MCF 10A (cell line): ENCODE measurements around the gene WFIKKN2. TPM values are rescaled to one million over a fixed set of nuclear protein-coding genes. Genes with fewer than 3 reads are reported as not detected.

Experiments used
- BruUV-seq: library from RNA; stranded (reverse); fragments of 400-500 nt; replicated peaks from 2 replicates; lab custom pipeline; 2021; lab: Mats Ljungman, UMichigan
- CTCF ChIA-PET: fragments of 300-600 bp; sonication (Branson Sonifier 250); formaldehyde crosslinking; extraction: SDS; loops from one replicate; lab custom pipeline; 2021; ENCODE audit warnings: antibody characterized with exemption, inconsistent platforms; lab: Yijun Ruan, JAX
- POLR2A ChIA-PET: fragments of 300-600, 350-650 bp; sonication (Branson Sonifier 250); formaldehyde crosslinking; extraction: SDS; loops from one replicate; lab custom pipeline; 2020; ENCODE audit warnings: antibody characterized with exemption, inconsistent platforms; lab: Yijun Ruan, JAX
- DNase-seq: peaks from one replicate; pipeline ENCODE4 v3.0.0-alpha.2; 2018; ENCODE audit not compliant: unreplicated experiment
- H3K27ac Mint-ChIP-seq: one replicate; pipeline ENCODE4 v1.8.0; 2022; ENCODE audit warnings: mild to moderate bottlenecking, low read depth, mixed read lengths; ENCODE audit not compliant: unreplicated experiment
- H3K27me3 Mint-ChIP-seq: one replicate; pipeline ENCODE4 v1.8.0; 2022; ENCODE audit warnings: mixed read lengths; ENCODE audit not compliant: insufficient read depth, unreplicated experiment
- H3K36me3 Mint-ChIP-seq: one replicate; pipeline ENCODE4 v1.8.0; 2022; ENCODE audit warnings: mild to moderate bottlenecking, moderate library complexity, mixed read lengths; ENCODE audit not compliant: insufficient read depth, unreplicated experiment
- H3K4me1 Mint-ChIP-seq: one replicate; pipeline ENCODE4 v1.8.0; 2022; ENCODE audit warnings: mixed read lengths; ENCODE audit not compliant: insufficient read depth, unreplicated experiment
- H3K4me3 Mint-ChIP-seq: one replicate; pipeline ENCODE4 v1.8.0; 2022; ENCODE audit warnings: mild to moderate bottlenecking, moderate library complexity, mixed read lengths; ENCODE audit not compliant: unreplicated experiment
- H3K9me3 Mint-ChIP-seq: one replicate; pipeline ENCODE4 v1.8.0; 2022; ENCODE audit warnings: mixed read lengths; ENCODE audit not compliant: unreplicated experiment
- intact Hi-C: fragments of 100-400 bp; cut with micrococcal nuclease; formaldehyde crosslinking; loops from 2 replicates; pipeline ENCODE4 v1.14.1; 2022
- total RNA-seq: library from RNA; stranded (reverse); gene quantifications from 2 replicates; pipeline ENCODE4 v1.2.3, GENCODE V29; 2022
- TF ChIP-seq, protein P1 (sequence below): fragments of 200-600 bp; IDR thresholded peaks from one replicate; pipeline ENCODE4 v1.8.0; 2022; ENCODE audit warnings: antibody characterized with exemption, mild to moderate bottlenecking; ENCODE audit not compliant: unreplicated experiment

WFIKKN2 gene
- total RNA-seq, 1 experiment from 2014 or later: not detected

- Mint-ChIP-seq H3K27me3 (no peaks in the 10 kb centered on the region), H3K4me3 (no peak overlapping the region), H3K36me3 (no peaks in the 10 kb centered on the region), H3K4me1 (peaks cover 12% of the 10 kb centered on the region), H3K27ac (no peak overlapping the region), H3K9me3 (no peaks in the 10 kb centered on the region)
- BruUV-seq: no TSS peak
- TF ChIP-seq, protein P1, sequence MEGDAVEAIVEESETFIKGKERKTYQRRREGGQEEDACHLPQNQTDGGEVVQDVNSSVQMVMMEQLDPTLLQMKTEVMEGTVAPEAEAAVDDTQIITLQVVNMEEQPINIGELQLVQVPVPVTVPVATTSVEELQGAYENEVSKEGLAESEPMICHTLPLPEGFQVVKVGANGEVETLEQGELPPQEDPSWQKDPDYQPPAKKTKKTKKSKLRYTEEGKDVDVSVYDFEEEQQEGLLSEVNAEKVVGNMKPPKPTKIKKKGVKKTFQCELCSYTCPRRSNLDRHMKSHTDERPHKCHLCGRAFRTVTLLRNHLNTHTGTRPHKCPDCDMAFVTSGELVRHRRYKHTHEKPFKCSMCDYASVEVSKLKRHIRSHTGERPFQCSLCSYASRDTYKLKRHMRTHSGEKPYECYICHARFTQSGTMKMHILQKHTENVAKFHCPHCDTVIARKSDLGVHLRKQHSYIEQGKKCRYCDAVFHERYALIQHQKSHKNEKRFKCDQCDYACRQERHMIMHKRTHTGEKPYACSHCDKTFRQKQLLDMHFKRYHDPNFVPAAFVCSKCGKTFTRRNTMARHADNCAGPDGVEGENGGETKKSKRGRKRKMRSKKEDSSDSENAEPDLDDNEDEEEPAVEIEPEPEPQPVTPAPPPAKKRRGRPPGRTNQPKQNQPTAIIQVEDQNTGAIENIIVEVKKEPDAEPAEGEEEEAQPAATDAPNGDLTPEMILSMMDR: no peak
- intact Hi-C loops: no loop called here
- ChIA-PET POLR2A (interaction anchor here (1.5 to 2.2 kb wide), 3 partner anchors 9 to 58 kb away, joined by 3 to 19 read pairs (median 4); partner anchors contain the start of gene TOB1), CTCF (no interaction called here)
- DNase-seq: no peak
Measured at GRCh38 chr17:50877838-50878237, 42.5 kb downstream of the WFIKKN2 start.

DNA sequence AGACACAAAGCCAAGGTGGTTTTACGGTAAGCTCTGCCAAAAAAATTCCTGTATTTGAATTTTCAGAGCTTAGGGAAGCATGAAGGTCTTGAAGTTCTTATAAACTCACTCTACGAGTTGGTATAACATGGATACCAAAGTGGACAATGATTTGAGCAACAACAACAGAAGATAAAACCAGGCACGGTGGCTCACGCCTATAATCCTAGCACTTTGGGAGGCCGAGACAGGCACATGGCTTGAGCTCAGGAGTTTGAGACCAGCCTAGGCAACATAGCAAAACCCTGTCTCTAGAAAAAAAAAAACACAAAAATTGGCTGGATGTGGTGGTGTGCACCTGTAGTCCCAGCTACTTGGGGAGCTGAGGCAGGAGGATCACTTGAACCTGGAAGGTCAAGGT is 43.7 kb downstream of the WFIKKN2 start:
- CTCF ChIA-PET: interaction anchor here (0.8 to 1.2 kb wide), 2 partner anchors 11 to 27 kb away, joined by 3 to 5 read pairs; no protein-coding TSS in a partner anchor

GRCh38 chr17:50881182-50881581 is 45.8 kb downstream of the WFIKKN2 start:
- no TSS peak for BruUV-seq
- intact Hi-C loops: no loop called here
- Mint-ChIP-seq H3K27ac (peak overlapping the region; percentile 64), H3K36me3 (no peaks in the 10 kb centered on the region), H3K9me3 (no peaks in the 10 kb centered on the region), H3K4me1 (peaks cover 22% of the 10 kb centered on the region), H3K4me3 (no peak overlapping the region), H3K27me3 (no peaks in the 10 kb centered on the region)
- ChIA-PET CTCF (interaction anchor here (0.7 to 1.0 kb wide), 2 partner anchors 28 to 76 kb away, joined by 3 read pairs; no protein-coding TSS in a partner anchor), POLR2A (interaction anchor here (1.1 to 4.9 kb wide), 2 partner anchors 9 to 16 kb away, joined by 3 to 129 read pairs; partner anchors contain the start of gene TOB1)
- no peak for DNase-seq
- TF ChIP-seq, protein P1: no peak

More for the DNA sequence above, 43.7 kb downstream of the WFIKKN2 start:
- intact Hi-C loops: no loop called here
- no TSS peak for BruUV-seq
- peaks cover 16% of the 10 kb centered on the region for H3K4me1 Mint-ChIP-seq
- H3K9me3 Mint-ChIP-seq: no peaks in the 10 kb centered on the region
- TF ChIP-seq, protein P1: no peak
- POLR2A ChIA-PET: interaction anchor here (0.9 to 2.2 kb wide), 6 partner anchors 10 to 75 kb away, joined by 3 to 19 read pairs (median 5); partner anchors contain the start of gene TOB1
- H3K27ac Mint-ChIP-seq: no peak overlapping the region
- no peak overlapping the region for H3K4me3 Mint-ChIP-seq
- DNase-seq: no peak
- no peaks in the 10 kb centered on the region for H3K27me3 Mint-ChIP-seq
- no peaks in the 10 kb centered on the region for H3K36me3 Mint-ChIP-seq

GRCh38 chr17:50882851-50883250 is 47.5 kb downstream of the WFIKKN2 start:
- ChIA-PET CTCF (interaction anchor here (1.0 to 1.3 kb wide), 2 partner anchors 14 to 30 kb away, joined by 3 to 4 read pairs; no protein-coding TSS in a partner anchor), POLR2A (interaction anchor here (0.9 to 4.9 kb wide), 9 partner anchors 9 to 69 kb away, joined by 3 to 129 read pairs (median 8); partner anchors contain the start of gene TOB1)
- H3K4me3 Mint-ChIP-seq: peak overlapping the region; percentile 26
- TF ChIP-seq, protein P1: no peak
- DNase-seq: peak; percentile 39
- peak overlapping the region; percentile 90 for H3K27ac Mint-ChIP-seq
- intact Hi-C loops: no loop called here
- H3K36me3 Mint-ChIP-seq: no peaks in the 10 kb centered on the region
- H3K9me3 Mint-ChIP-seq: no peaks in the 10 kb centered on the region
- H3K27me3 Mint-ChIP-seq: no peaks in the 10 kb centered on the region
- BruUV-seq: no TSS peak
- peaks cover 22% of the 10 kb centered on the region for H3K4me1 Mint-ChIP-seq
